ENCODE results near the gene DCDC2C.

The DCDC2C gene

DNA sequence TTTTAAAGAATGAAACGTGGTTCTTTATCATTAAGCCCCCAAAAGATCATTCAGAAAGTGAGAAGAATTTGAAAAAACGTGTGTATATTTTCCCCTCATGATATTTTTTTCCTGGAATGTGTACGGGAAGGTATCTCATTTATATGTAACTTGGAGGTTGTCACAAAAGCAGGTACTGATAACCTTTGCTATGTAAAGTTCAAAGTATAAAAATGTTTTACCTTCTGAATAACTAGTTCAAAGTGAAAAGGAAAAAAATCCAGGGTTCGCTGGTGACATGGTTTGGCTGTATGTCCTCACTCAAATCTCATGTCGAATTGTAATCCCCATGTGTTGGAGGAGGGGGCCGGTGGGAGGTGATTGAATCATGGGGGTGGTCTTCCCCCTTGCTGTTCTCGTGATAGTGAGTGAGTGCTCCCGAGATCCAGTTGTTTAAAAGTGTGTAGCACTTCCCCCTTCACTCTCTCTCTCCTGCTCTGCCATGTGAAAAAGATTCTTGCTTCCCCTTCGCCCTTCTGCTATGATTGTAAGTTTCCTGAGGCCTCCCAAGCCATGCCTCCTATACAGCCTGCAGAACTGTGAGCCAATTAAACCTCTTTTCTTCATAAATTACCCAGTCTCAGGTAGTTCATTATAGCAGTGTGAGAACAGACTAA lies 144.2 kb downstream of the DCDC2C start:
- DNase-seq = no peak

- no peak for DNase-seq
Measured at GRCh38 chr2:3848776-3849175, 145.4 kb downstream of the DCDC2C start.

DNA sequence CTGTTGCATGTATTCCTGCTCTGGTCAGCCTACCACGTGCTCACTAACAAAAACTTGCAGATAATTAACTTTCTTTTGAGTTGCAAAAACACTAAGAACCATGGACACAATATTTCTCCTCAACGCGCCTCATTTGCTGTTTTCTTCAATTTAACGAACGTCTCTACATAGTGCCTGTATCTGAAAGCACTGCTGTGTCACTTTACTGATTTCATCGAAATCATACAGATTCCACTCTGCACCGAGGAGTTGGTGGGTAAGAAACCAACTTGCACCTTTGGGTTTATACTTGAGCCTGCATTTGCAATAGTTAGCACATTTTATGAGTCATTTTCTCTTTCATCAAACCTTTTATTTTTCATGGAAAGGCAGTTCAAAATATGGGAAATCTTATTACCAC lies 145.8 kb downstream of the DCDC2C start:
- no peak for DNase-seq

GRCh38 chr2:3857576-3857975 lies 154.2 kb downstream of the DCDC2C start:
- no peak for DNase-seq

- no peak for DNase-seq
Measured at GRCh38 chr2:3864943-3865865, 161.8 kb downstream of the DCDC2C start.

- DNase-seq = no peak
Measured at GRCh38 chr2:3867469-3867868, 164.1 kb downstream of the DCDC2C start.

- no peak for DNase-seq
Measured at GRCh38 chr2:3868012-3868805, 164.8 kb downstream of the DCDC2C start.

GRCh38 chr2:3870222-3870621 lies 166.8 kb downstream of the DCDC2C start:
- DNase-seq = no peak

DNA sequence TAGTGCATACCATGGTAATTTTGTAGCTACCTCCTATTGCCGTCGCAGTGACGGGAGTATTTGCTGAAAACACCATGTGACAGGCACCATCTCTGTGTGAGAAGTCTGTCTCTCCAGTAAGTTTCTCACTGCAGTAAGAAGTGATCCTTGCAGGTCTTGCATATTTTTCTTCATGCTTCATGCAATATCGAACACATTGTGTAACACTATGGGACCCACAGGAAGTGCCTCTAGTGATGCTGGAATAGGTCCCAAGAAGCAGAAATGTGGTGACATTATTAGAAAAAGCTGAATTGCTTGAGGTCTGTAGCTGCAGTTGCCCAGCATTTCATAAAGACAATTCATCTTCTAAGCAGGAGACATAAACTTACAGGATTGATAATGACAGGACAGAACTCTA lies 167.6 kb downstream of the DCDC2C start:
- DNase-seq = no peak

DNA sequence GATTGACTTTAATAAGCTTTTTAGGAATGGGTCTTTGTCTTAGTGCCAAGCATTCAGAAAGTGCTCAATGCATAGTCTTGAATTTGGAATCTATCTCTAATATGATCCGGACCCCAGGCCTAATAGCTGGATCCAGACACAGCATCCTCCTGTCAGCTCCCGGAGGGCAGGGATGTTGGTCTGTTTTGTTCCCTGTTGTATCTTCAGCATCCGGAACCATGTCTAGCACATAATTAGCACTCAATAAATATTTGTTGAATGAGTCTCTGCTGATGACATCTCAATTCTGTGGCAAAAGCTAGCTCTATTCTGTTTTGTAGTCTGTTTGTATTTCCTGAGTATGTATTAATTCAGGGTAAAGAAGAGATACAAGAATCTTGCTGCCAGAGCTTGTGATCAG lies 169.1 kb downstream of the DCDC2C start:
- no peak for DNase-seq

DNA sequence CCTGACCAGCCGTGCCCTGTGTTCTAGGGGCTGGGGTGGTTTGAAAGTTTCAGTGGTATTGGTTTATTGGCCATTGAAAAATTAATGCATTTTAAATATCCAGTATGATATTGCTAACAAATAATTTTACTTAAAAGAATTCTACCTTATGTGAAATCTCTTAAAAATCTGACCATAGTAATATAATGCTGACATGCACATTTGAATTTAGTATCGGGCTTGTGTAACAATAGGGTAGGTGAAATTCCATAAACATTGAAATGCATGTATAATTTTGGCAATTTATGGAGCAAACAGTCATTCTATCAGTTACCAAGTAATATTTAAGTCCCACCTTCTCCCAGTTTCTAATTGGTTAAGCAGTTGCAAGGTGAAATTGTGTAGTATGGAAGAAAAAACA lies 170.5 kb downstream of the DCDC2C start:
- DNase-seq = no peak

DNA sequence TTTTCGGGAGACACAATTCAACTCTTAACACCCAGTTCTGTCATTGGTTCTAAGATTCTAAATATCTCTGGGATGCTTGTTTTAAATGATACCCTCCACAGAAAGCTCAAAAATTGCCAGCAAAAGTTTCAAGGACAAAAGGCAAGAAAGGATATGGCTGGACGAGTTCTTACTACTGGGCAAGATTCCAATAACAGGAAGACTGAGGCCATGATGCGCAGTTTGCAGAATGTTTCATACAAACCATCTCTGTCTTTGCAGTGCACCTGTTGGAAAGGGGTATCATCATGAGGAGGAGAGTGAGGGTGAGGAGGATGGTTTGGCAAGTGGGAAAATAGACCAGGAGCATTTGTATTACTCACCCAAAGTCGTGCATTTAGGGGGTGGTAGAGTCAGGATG lies 172.8 kb downstream of the DCDC2C start:
- DNase-seq = no peak

- no peak for DNase-seq
Measured at GRCh38 chr2:3876685-3877084, 173.3 kb downstream of the DCDC2C start.

DNA sequence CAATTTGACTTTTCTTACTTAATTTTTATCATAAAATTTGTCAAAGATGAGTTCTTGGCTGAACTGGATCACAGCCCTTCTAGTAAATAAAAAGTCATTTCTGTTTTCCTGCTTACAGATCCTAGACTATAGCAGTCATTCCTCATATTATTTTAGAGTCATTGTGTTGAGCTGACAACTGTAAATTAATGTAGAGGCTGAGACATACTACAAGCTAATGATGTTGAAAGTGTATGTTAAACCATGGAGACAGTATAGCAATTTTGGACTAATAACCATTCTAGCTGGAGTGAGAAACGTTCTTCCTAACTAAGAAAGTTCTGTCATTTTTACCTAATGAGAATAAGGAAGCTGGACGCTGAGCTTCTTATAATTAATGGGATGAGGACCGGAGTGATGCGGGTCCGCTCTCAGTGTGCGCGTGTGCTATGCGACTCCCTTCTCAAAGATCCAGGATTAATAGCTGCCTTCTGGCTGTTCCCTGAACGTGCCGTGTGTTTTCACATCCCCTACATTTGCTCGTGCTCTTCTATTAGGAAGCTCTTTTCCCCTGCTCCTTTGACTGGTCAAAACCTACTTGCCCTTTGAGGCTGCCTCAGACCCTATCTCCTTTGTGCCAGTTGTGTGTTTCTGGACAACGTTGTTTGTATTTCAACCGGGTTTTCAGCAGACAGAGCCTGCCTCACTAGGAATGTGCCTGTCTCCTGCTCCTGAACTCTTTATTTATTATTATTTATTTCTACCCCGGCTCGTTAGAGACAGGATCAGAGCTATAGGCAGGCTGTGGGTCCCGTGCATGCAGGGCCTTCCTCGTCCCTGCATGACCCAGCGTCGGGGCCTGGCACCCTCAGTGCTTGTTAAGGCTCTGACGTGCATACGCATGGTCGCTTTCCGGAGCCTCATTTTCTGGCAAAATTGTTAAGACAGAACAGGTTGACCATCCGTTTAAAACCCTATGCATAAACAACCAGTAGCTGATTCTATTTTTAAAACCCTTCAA lies 182.6 kb downstream of the DCDC2C start:
- no peak for DNase-seq

- DNase-seq = no peak
Measured at GRCh38 chr2:3895021-3895420, 191.6 kb downstream of the DCDC2C start.
